PC-3 (cell line): ENCODE data around the gene MXRA7. TPM values are rescaled to one million over a fixed set of nuclear protein-coding genes. Genes with fewer than 3 reads are reported as not detected.

ENCODE experiments used
- ATAC-seq: fragments of 200-7000 bp; cut with Tn5 transposase; 2 replicates; pipeline ENCODE4 v1.9.1; 2020; ENCODE audit warnings: mild to moderate bottlenecking, moderate library complexity
- BruUV-seq: library from RNA; stranded (reverse); fragments of 400-500 nt; replicated peaks from 2 replicates; lab custom pipeline; 2021; lab: Mats Ljungman, UMichigan
- CTCF ChIA-PET: fragments of 300-600 bp; sonication (Branson Sonifier 250); formaldehyde crosslinking; loops from one replicate; lab custom pipeline; 2022; ENCODE audit warnings: antibody characterized with exemption; lab: Charles Lee
- POLR2A ChIA-PET: fragments of 300-600 bp; sonication (Branson Sonifier 250); formaldehyde crosslinking; loops from one replicate; lab custom pipeline; 2022; ENCODE audit warnings: antibody characterized with exemption; ENCODE audit not compliant: unreplicated experiment; lab: Charles Lee
- DNase-seq: peaks from one replicate; pipeline ENCODE4 v3.0.0-alpha.2; 2015
- H2AFZ ChIP-seq: fragments of 300-600 bp; sonication (generic); 2 replicates; pipeline ENCODE4 v1.6.0; 2016; ENCODE audit warnings: antibody characterized with exemption, low read length
- H3F3A ChIP-seq: fragments of 300-600 bp; sonication (generic); one replicate; pipeline ENCODE4 v1.6.0; 2017; ENCODE audit warnings: antibody characterized with exemption, low read length, control low read depth, mild to moderate bottlenecking; ENCODE audit not compliant: unreplicated experiment
- H3K27ac ChIP-seq: fragments of 300-600 bp; sonication (generic); 2 replicates; pipeline ENCODE4 v1.5.1; 2016; ENCODE audit warnings: mild to moderate bottlenecking, low read length
- H3K27me3 ChIP-seq: fragments of 300-600 bp; sonication (generic); 2 replicates; pipeline ENCODE4 v1.6.1; 2016; ENCODE audit warnings: low read length, mixed read lengths
- H3K36me3 ChIP-seq: fragments of 300-600 bp; sonication (generic); 2 replicates; pipeline ENCODE4 v1.6.1; 2016; ENCODE audit warnings: low read depth, mixed run types, low read length, mixed read lengths
- H3K4me1 ChIP-seq: fragments of 300-600 bp; sonication (generic); 2 replicates; pipeline ENCODE4 v1.5.1; 2016; ENCODE audit warnings: low read length; ENCODE audit not compliant: insufficient read depth
- H3K4me2 ChIP-seq: fragments of 300-600 bp; sonication (generic); 2 replicates; pipeline ENCODE4 v1.6.0; 2016; ENCODE audit warnings: low read length
- H3K4me3 ChIP-seq: fragments of 300-600 bp; sonication (generic); 2 replicates; pipeline ENCODE4 v1.5.1; 2016; ENCODE audit warnings: mild to moderate bottlenecking, low read length, mixed read lengths
- H3K79me2 ChIP-seq: fragments of 300-600 bp; sonication (generic); 2 replicates; pipeline ENCODE4 v1.6.1; 2017; ENCODE audit warnings: low read length, mixed read lengths
- H3K9ac ChIP-seq: fragments of 300-600 bp; sonication (generic); 2 replicates; pipeline ENCODE4 v1.6.0; 2016; ENCODE audit warnings: mild to moderate bottlenecking, low read length
- H3K9me2 ChIP-seq: fragments of 300-600 bp; sonication (generic); replicated peaks from 2 replicates; pipeline ENCODE4 v1.6.1; 2016; ENCODE audit warnings: mixed run types, low read length, mixed read lengths
- H3K9me3 ChIP-seq: fragments of 300-600 bp; sonication (generic); 2 replicates; pipeline ENCODE4 v1.6.1; 2016; ENCODE audit warnings: low read length, mixed read lengths
- H4K20me1 ChIP-seq: fragments of 300-600 bp; sonication (generic); 2 replicates; pipeline ENCODE4 v1.6.1; 2016; ENCODE audit warnings: low read length, mixed read lengths
- CTCF ChIP-seq: fragments of 300-600 bp; sonication (generic); conservative IDR thresholded peaks from 2 replicates; pipeline ENCODE4 v1.5.1; 2017; ENCODE audit warnings: antibody characterized with exemption, low read depth, mild to moderate bottlenecking, low read length
- EZH2 ChIP-seq: fragments of 300-600 bp; sonication (generic); IDR thresholded peaks from one replicate; pipeline ENCODE4 v1.6.1; 2017; ENCODE audit warnings: antibody characterized with exemption, mild to moderate bottlenecking, low read length; ENCODE audit not compliant: unreplicated experiment
- EZH2phosphoT487 ChIP-seq: fragments of 300-600 bp; sonication (generic); IDR thresholded peaks from 2 replicates; pipeline ENCODE4 v1.6.1; 2018; ENCODE audit warnings: mild to moderate bottlenecking, antibody characterized with exemption, low read length, borderline replicate concordance
- intact Hi-C: fragments of 100-400 bp; cut with micrococcal nuclease; formaldehyde crosslinking; loops from 2 replicates; pipeline ENCODE4 v1.9.0; 2023
- total RNA-seq: library from RNA; depleted of rRNA; stranded (reverse); fragments of >200 nt; gene quantifications from 2 replicates; pipeline ENCODE4 v1.2.3, GENCODE V29; 2014

MXRA7 gene
- total RNA-seq, 1 experiment from 2014 or later = 98.3 TPM

GRCh38 chr17:76727745-76728456 is 17.1 kb upstream of the MXRA7 start:
- POLR2A ChIA-PET = interaction anchor here (0.6 kb wide), 2 partner anchors 10 to 19 kb away, joined by 5 to 12 read pairs; partner anchors contain the start of gene MFSD11
- H3F3A ChIP-seq = peaks cover 4% of the 10 kb centered on the region
- H3K36me3 ChIP-seq = peaks cover 27% of the 10 kb centered on the region
- no peak for TF ChIP-seq EZH2phosphoT487
- TF ChIP-seq CTCF = no peak
- TF ChIP-seq EZH2 = no peak
- peak overlapping the region; percentile 85 for H3K4me3 ChIP-seq
- H3K27me3 ChIP-seq = no peaks in the 10 kb centered on the region
- H3K4me1 ChIP-seq = peaks cover 18% of the 10 kb centered on the region
- H3K9me2 ChIP-seq = no peaks in the 10 kb centered on the region
- peaks cover 88% of the 10 kb centered on the region for H3K79me2 ChIP-seq
- no peak overlapping the region for H3K27ac ChIP-seq
- DNase-seq = no peak
- H3K9ac ChIP-seq = peak overlapping the region; percentile 93
- CTCF ChIA-PET = interaction anchor here (0.6 to 1.2 kb wide), 7 partner anchors 39 to 418 kb away, joined by 3 to 12 read pairs (median 8); no protein-coding TSS in a partner anchor
- peaks cover 14% of the 10 kb centered on the region for H4K20me1 ChIP-seq
- intact Hi-C loops = loop anchor here (1.0 kb wide), 1 partner anchor 7 kb away; no protein-coding TSS in a partner anchor
- no peak for ATAC-seq
- no TSS peak for BruUV-seq
- H3K9me3 ChIP-seq = no peaks in the 10 kb centered on the region
- no peak overlapping the region for H2AFZ ChIP-seq
- peak overlapping the region; percentile 95 for H3K4me2 ChIP-seq

GRCh38 chr17:76726776-76727718 is 16.3 kb upstream of the MXRA7 start, which contains the start of gene METTL23:
TSS of gene METTL23 (plus strand) at chr17:76726839. CDS start at chr17:76729711, 2,872 bp downstream.
- H3K36me3 ChIP-seq = peaks cover 25% of the 10 kb centered on the region
- ATAC-seq (peak; percentile 39), DNase-seq (peak; percentile 77)
- H3F3A ChIP-seq = peaks cover 4% of the 10 kb centered on the region
- H3K9me3 ChIP-seq = no peaks in the 10 kb centered on the region
- peak within 1 kb of the TSS; percentile 85 for H3K27ac ChIP-seq
- peak; percentile 87 for TF ChIP-seq CTCF
- peak; percentile 85 for TF ChIP-seq EZH2phosphoT487
- TF ChIP-seq EZH2 = no peak
- peak within 1 kb of the TSS; percentile 86 for H2AFZ ChIP-seq
- BruUV-seq = TSS peak; percentile 63
- H3K9me2 ChIP-seq = no peaks in the 10 kb centered on the region
- H3K27me3 ChIP-seq = no peaks in the 10 kb centered on the region
- peaks cover 8% of the 10 kb centered on the region; the same call in 1 of the 2 replicates for H4K20me1 ChIP-seq
- ChIA-PET POLR2A (interaction anchor here (0.7 kb wide), 1 partner anchor 342 kb away, joined by 3 read pairs; no protein-coding TSS in a partner anchor), CTCF (interaction anchor here (0.6 to 1.2 kb wide), 5 partner anchors 38 to 339 kb away, joined by 3 to 12 read pairs (median 8); no protein-coding TSS in a partner anchor)
- peaks cover 88% of the 10 kb centered on the region for H3K79me2 ChIP-seq
- H3K4me3 ChIP-seq = peak within 1 kb of the TSS; percentile 85
- peaks cover 18% of the 10 kb centered on the region for H3K4me1 ChIP-seq
- peak within 1 kb of the TSS; percentile 95 for H3K4me2 ChIP-seq
- peak within 1 kb of the TSS; percentile 93 for H3K9ac ChIP-seq
- intact Hi-C loops = loop anchor here (1.0 kb wide), 2 partner anchors 8 to 16 kb away; no protein-coding TSS in a partner anchor
